Cardiac muscle cell (in vitro differentiated cells and primary cell): Measurements from ENCODE around the gene PTPRA. TPM values are rescaled to one million over a fixed set of nuclear protein-coding genes. Genes with fewer than 3 reads are reported as not detected.

Experiments
- DNase-seq, 2 donors: peaks; one replicate each; pipeline versions ENCODE4 v3.0.0 to v3.0.0-alpha.2; 2010 to 2017; ENCODE audit warnings: low read depth in 1 of 2, low spot score in 1 of 2
- H3K27ac ChIP-seq: fragments of 200-600 bp; sonication (generic); 2 replicates; pipeline ENCODE4 v1.5.1; 2016
- H3K27me3 ChIP-seq: fragments of 200-600 bp; sonication (generic); 2 replicates; pipeline ENCODE4 v1.6.0; 2016; ENCODE audit warnings: control low read depth
- H3K36me3 ChIP-seq: fragments of 200-600 bp; sonication (generic); 2 replicates; pipeline ENCODE4 v1.5.1; 2016; ENCODE audit warnings: control low read depth
- H3K4me1 ChIP-seq: fragments of 200-600 bp; sonication (generic); 2 replicates; pipeline ENCODE4 v1.8.1; 2017; ENCODE audit warnings: low read depth, mild to moderate bottlenecking, mixed run types
- H3K4me3 ChIP-seq: fragments of 200-600 bp; sonication (generic); 2 replicates; pipeline ENCODE4 v1.5.1; 2016; ENCODE audit warnings: mild to moderate bottlenecking
- H3K9me3 ChIP-seq: fragments of 200-600 bp; sonication (generic); 2 replicates; pipeline ENCODE4 v1.5.1; 2017; ENCODE audit warnings: low read depth, mild to moderate bottlenecking, control low read depth
- CTCF ChIP-seq: IDR thresholded peaks from 2 replicates; pipeline ENCODE4 v1.5.1; 2012; ENCODE audit warnings: low read depth, mild to moderate bottlenecking, low read length
- polyA plus RNA-seq: library from polyadenylated mRNA; unstranded; fragments of >200 nt; fragmentation: Nextera tagmentation; extraction: Ambion mirVana; gene quantifications from 2 replicates; pipeline ENCODE4 v1.2.1, GENCODE V29; 2016
- total RNA-seq: library from RNA; depleted of rRNA; stranded (reverse); fragments of >200 nt; gene quantifications from 2 replicates; pipeline ENCODE4 v1.2.3, GENCODE V29; 2016

Gene PTPRA
- total and polyA plus RNA-seq, 2 experiments from 2014 or later = 44.0 to 69.4 TPM

- TF ChIP-seq CTCF = no peak
- no peak overlapping the region for H3K4me3 ChIP-seq
- H3K36me3 ChIP-seq = no peaks in the 10 kb centered on the region
- H3K9me3 ChIP-seq = no peaks in the 10 kb centered on the region
- peaks cover 50% of the 10 kb centered on the region for H3K27me3 ChIP-seq
- H3K4me1 ChIP-seq = no peaks in the 10 kb centered on the region
- no peak overlapping the region for H3K27ac ChIP-seq
- no peak for DNase-seq
These were observed 212.3 kb downstream of the PTPRA start for GRCh38 chr20:3085571-3086072.

DNA sequence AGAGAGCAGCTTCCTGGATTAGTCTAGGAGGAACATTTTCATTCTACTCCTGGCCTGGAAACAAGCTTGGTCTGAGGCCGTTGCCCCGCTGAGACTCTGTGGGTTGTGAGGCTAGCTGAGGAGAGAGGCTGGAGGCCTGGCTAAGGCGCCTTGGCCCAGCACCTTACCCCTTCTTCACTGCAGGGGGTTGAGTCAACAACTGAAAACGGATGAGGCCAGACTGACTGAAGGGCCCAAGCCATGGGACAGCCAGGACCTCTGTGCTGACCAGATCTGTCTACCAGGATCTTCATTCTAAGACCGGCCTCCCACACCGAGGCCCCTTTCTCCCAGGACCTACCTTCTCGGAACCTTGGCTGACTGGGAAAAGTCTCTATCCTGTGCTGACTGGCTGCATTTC is 214.8 kb downstream of the PTPRA start:
- H3K36me3 ChIP-seq = no peaks in the 10 kb centered on the region
- no peak overlapping the region for H3K4me3 ChIP-seq

More for the DNA sequence above, 214.8 kb downstream of the PTPRA start:
- Histone ChIP-seq H3K9me3 (no peaks in the 10 kb centered on the region), H3K27ac (no peak overlapping the region), H3K4me1 (no peaks in the 10 kb centered on the region), H3K27me3 (peaks cover 42% of the 10 kb centered on the region)
- TF ChIP-seq CTCF = no peak
- no peak for DNase-seq

Other genes starting within 250 kb of the PTPRA start
- 109 and 140 TPM in 2 replicates for gene NOP56, start 220.8 kb upstream of the PTPRA start, total RNA-seq
- gene NOP56, start 220.8 kb upstream of the PTPRA start, polyA plus RNA-seq = 262 and 285 TPM in 2 replicates
- gene IDH3B, start 209.3 kb upstream of the PTPRA start, total RNA-seq = 216 and 266 TPM in 2 replicates
- gene IDH3B, start 209.3 kb upstream of the PTPRA start, polyA plus RNA-seq = 211 and 244 TPM in 2 replicates
- gene EBF4, start 180.7 kb upstream of the PTPRA start, total RNA-seq = 14.8 and 24.2 TPM in 2 replicates
- gene EBF4, start 180.7 kb upstream of the PTPRA start, polyA plus RNA-seq = 18.8 and 28.4 TPM in 2 replicates
- gene CPXM1, start 72.9 kb upstream of the PTPRA start, total RNA-seq = 72.1 and 129 TPM in 2 replicates
- 98.5 and 181 TPM in 2 replicates for gene CPXM1, start 72.9 kb upstream of the PTPRA start, polyA plus RNA-seq
- not detected in 2 replicates for gene C20orf141, start 58.5 kb upstream of the PTPRA start, total RNA-seq
- gene C20orf141, start 58.5 kb upstream of the PTPRA start, polyA plus RNA-seq = not detected in 2 replicates
- not detected in 2 replicates for gene TMEM239, start 57.1 kb upstream of the PTPRA start, total RNA-seq
- gene TMEM239, start 57.1 kb upstream of the PTPRA start, polyA plus RNA-seq = 0.04 TPM in 1 of 2 replicates, not detected in the other
- gene PCED1A, start 32.8 kb upstream of the PTPRA start, total RNA-seq = 69.2 and 78.0 TPM in 2 replicates
- 45.5 and 50.6 TPM in 2 replicates for gene PCED1A, start 32.8 kb upstream of the PTPRA start, polyA plus RNA-seq
- 49.1 and 51.5 TPM in 2 replicates for gene VPS16, start 32.7 kb upstream of the PTPRA start, total RNA-seq
- 44.5 and 60.4 TPM in 2 replicates for gene VPS16, start 32.7 kb upstream of the PTPRA start, polyA plus RNA-seq
- 5.3 TPM in 1 of 2 replicates, not detected in the other for gene GNRH2, start 170.1 kb downstream of the PTPRA start, total RNA-seq
- 0.24 TPM in 1 of 2 replicates, not detected in the other for gene GNRH2, start 170.1 kb downstream of the PTPRA start, polyA plus RNA-seq
- gene MRPS26, start 172.6 kb downstream of the PTPRA start, total RNA-seq = 129 and 133 TPM in 2 replicates
- gene MRPS26, start 172.6 kb downstream of the PTPRA start, polyA plus RNA-seq = 159 and 164 TPM in 2 replicates
- gene OXT, start 198.1 kb downstream of the PTPRA start, total RNA-seq = not detected in 2 replicates
- not detected in 2 replicates for gene OXT, start 198.1 kb downstream of the PTPRA start, polyA plus RNA-seq
- not detected in 2 replicates for gene AVP, start 211.2 kb downstream of the PTPRA start, total RNA-seq
- not detected in 2 replicates for gene AVP, start 211.2 kb downstream of the PTPRA start, polyA plus RNA-seq